ENCODE measurements around the gene TSSK3.

The TSSK3 gene

DNA sequence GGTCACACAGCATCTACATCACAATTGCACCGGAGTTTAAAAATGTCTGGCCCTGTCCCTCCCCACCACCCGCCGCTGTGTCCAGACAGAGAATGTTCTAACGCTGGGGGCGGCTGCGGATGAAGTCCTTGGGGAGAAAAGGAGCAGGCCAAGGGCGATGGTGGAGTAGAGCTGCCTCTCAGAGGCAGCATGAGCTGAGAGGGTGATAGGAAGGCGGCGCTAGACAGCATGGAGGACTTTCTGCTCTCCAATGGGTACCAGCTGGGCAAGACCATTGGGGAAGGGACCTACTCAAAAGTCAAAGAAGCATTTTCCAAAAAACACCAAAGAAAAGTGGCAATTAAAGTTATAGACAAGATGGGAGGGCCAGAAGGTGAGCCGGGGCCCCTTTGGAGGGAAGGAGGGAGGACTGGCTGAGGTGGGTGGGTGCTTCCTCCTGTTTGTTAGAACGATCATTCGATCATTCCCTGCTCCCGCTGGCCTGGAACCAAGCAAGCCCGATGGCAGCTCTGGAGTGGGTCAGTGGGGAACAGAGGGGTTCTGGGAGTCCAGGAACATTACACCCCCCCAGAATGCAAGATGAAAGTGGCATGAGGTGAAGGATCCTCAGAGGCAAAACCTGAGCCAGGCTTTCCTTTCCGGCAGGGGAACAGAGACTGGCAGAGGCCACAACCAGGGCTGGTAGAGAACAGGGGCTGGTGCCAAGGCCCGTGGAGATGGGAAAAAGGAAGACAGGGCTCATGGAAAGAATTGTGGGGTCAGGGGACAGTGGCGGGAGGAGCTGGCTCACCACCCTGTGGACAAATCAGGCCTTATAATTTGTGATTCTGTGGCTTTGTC is at the start of gene TSSK3, which contains the start of gene FAM229A:
TSS of gene TSSK3 (plus strand) at position 66 of the 840 bp plus-strand sequence. CDS start at position 229, 163 bp downstream.
TSS of gene FAM229A (minus strand) at position 12 of the 840 bp plus-strand sequence. CDS start 394 bp downstream, outside the sequence.
- Histone ChIP-seq H3K9ac (no peak within 1 kb of the TSS), H3K4me3 (ENCODE audit: low read depth, low read length) (no peak within 1 kb of the TSS), H3K27me3 (ENCODE audit: control insufficient read depth, insufficient read depth, low read length) (no peaks in the 10 kb centered on the region), H3K4me2 (ENCODE audit: low read length) (peak within 1 kb of the TSS; percentile 61), H3K27ac (no peak within 1 kb of the TSS), H3K79me2 (no peaks in the 10 kb centered on the region), H2AFZ (peak within 1 kb of the TSS; percentile 33), H3K4me1 (no peaks in the 10 kb centered on the region), H3K36me3 (ENCODE audit: control insufficient read depth, insufficient read depth, low read length) (no peaks in the 10 kb centered on the region), H3K9me3 (ENCODE audit: control insufficient read depth, low read length) (no peaks in the 10 kb centered on the region)
- TF ChIP-seq CTCF (IDR thresholded peaks at IDR 0.05), result no peak

DNA sequence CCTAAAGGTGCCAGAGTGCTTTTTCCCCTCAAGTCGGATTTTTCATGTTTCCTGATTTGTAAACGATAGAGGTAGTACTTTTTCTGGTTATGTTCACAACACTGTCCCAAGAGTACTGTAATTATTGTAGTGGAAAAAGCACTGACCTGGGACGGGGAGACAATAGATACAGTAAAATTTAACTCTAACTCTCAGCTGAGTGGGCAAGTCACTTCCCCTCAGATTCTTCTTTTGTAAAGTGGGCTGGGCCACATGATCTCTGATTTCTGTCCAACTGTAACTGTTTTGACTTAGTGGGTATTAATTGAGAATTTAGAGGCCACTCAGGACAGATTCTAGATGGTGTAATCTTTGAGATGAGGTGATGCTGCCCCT is 45.4 kb upstream of the TSSK3 start:
- Histone ChIP-seq H3K27me3 (ENCODE audit: control insufficient read depth, insufficient read depth, low read length) (no peaks in the 10 kb centered on the region), H3K4me2 (ENCODE audit: low read length) (no peak overlapping the region), H2AFZ (no peak overlapping the region), H3K4me1 (no peaks in the 10 kb centered on the region), H3K79me2 (no peaks in the 10 kb centered on the region), H3K9me3 (ENCODE audit: control insufficient read depth, low read length) (no peaks in the 10 kb centered on the region), H3K27ac (no peak overlapping the region), H3K9ac (no peak overlapping the region), H3K4me3 (ENCODE audit: low read depth, low read length) (no peak overlapping the region), H3K36me3 (ENCODE audit: control insufficient read depth, insufficient read depth, low read length) (no peaks in the 10 kb centered on the region)
- no peak for TF ChIP-seq CTCF (IDR thresholded peaks at IDR 0.05)

DNA sequence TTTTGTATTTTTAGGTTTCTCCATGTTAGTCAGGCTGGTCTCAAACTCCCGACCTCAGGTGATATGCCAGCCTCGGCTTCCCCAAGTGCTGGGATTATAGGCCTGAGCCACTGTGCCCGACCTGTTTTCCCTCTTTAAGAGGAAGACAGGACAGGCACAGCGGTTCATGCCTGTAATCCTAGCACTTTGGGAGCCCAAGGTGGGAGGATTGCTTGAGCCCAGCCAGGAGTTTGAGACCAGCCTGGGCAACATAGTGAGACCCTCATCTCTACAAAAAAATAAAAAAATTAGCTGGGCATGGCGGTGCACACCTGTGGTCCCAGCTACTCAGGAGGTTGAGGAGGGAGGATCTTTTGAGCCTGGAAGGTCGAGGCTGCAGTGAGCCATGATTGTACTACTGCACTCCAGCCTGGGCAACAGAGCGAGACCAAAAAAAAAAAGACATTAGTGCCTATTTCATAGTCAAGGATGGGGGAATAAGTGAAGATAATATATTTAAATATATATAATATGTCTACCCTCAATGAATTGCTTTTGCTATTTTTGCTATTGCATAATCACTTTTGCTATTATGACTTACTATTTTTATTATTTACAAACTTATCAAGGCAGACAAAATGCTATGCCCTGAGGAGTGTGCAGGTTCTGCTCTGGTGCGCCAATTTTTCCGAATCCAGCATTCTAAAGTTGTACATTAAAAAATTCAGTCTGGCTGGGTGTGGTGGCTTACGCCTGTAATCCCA is 44.0 kb upstream of the TSSK3 start:
- TF ChIP-seq CTCF (IDR thresholded peaks at IDR 0.05), result no peak
- Histone ChIP-seq H3K36me3 (ENCODE audit: control insufficient read depth, insufficient read depth, low read length) (no peaks in the 10 kb centered on the region), H3K27me3 (ENCODE audit: control insufficient read depth, insufficient read depth, low read length) (no peaks in the 10 kb centered on the region)

DNA sequence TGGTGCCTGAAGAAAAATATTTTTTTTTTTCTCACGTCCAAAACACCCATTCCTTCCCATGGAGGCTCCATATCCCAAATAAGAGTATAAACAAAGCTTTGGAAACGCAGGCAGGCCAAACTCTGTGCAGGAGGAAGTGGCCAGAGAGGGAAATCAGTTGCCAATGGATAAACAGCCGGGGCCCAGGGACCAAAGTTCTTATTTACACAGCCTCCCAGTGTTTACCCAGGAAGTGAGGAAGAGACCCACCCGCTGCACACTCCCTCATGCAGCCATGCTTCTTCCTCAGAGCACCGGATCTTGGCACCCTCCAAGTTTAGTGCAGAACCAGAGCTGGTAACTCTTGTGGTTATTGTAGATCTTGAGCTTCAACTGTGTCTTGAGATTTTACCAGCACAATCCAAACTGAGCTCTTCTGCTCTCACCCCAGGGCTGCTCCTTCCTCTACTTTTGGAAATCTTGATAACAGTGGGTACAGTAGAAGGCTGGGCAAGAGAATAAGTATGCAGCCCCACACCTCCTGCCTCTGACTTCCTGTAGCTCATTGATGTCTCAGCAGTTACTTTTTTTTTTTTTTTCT is 40.5 kb upstream of the TSSK3 start:
- H3K4me2 ChIP-seq (ENCODE audit: low read length), result no peak overlapping the region
- no peak overlapping the region for H3K27ac ChIP-seq
- H2AFZ ChIP-seq, result no peak overlapping the region

More for the DNA sequence above, 44.0 kb upstream of the TSSK3 start:
- Histone ChIP-seq H3K9me3 (ENCODE audit: control insufficient read depth, low read length) (no peaks in the 10 kb centered on the region), H3K4me2 (ENCODE audit: low read length) (no peak overlapping the region), H3K9ac (no peak overlapping the region), H3K27ac (no peak overlapping the region), H3K4me3 (ENCODE audit: low read depth, low read length) (no peak overlapping the region), H2AFZ (no peak overlapping the region), H3K79me2 (no peaks in the 10 kb centered on the region), H3K4me1 (no peaks in the 10 kb centered on the region)

More for the DNA sequence above, 40.5 kb upstream of the TSSK3 start:
- Histone ChIP-seq H3K9me3 (ENCODE audit: control insufficient read depth, low read length) (no peaks in the 10 kb centered on the region), H3K4me3 (ENCODE audit: low read depth, low read length) (no peak overlapping the region), H3K9ac (no peak overlapping the region), H3K79me2 (no peaks in the 10 kb centered on the region), H3K4me1 (no peaks in the 10 kb centered on the region), H3K36me3 (ENCODE audit: control insufficient read depth, insufficient read depth, low read length) (no peaks in the 10 kb centered on the region), H3K27me3 (ENCODE audit: control insufficient read depth, insufficient read depth, low read length) (no peaks in the 10 kb centered on the region)
- TF ChIP-seq CTCF (IDR thresholded peaks at IDR 0.05), result no peak

Data from parathyroid adenoma (tissue), 2 donors.